D721Med (cell line): ENCODE data around the gene SHC2.
"Not testable (repeated sequence)": the region's sequence is repeated elsewhere in the genome, so short reads cannot be mapped to it uniquely, and the experiment has no call there.

Experiments
- DNase-seq: peaks from one replicate; pipeline ENCODE4 v3.0.0; 2011; ENCODE audit warnings: low spot score; ENCODE audit not compliant: insufficient read length
- FAIRE-seq: peaks from 2 replicates; lab custom pipeline; 2011; peaks lifted over from hg19 to GRCh38; lab: Jason Lieb, UNC
- TF ChIP-seq, protein P1 (sequence below): IDR thresholded peaks from 2 replicates; pipeline ENCODE4 v1.5.1; 2012; ENCODE audit warnings: mild to moderate bottlenecking, control low read depth; ENCODE audit not compliant: insufficient read depth; ENCODE audit errors: missing control alignments

The SHC2 gene

DNA sequence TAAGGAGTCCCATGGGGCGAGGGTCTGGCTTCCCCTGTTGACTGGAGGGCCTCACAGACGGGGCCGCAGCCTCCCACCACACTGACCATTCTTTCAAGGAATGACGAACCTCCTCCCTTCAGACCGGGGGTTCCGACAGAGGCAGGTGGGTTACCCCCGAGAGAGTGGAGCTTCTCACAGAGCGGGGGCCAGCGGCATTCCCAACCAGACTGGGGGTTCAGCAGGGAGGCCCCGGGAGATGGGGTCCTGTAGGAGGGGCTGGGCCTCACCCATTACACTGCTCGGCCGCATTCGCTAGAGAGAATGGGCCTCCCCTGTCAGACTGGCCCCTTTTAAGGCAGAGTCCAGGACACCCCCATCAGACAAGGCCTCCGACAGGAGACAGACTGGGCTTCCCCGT, 36.3 kb downstream of the SHC2 start:
- FAIRE-seq (no peak), DNase-seq (no peak)
- TF ChIP-seq, protein P1, sequence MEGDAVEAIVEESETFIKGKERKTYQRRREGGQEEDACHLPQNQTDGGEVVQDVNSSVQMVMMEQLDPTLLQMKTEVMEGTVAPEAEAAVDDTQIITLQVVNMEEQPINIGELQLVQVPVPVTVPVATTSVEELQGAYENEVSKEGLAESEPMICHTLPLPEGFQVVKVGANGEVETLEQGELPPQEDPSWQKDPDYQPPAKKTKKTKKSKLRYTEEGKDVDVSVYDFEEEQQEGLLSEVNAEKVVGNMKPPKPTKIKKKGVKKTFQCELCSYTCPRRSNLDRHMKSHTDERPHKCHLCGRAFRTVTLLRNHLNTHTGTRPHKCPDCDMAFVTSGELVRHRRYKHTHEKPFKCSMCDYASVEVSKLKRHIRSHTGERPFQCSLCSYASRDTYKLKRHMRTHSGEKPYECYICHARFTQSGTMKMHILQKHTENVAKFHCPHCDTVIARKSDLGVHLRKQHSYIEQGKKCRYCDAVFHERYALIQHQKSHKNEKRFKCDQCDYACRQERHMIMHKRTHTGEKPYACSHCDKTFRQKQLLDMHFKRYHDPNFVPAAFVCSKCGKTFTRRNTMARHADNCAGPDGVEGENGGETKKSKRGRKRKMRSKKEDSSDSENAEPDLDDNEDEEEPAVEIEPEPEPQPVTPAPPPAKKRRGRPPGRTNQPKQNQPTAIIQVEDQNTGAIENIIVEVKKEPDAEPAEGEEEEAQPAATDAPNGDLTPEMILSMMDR, result no peak

DNA sequence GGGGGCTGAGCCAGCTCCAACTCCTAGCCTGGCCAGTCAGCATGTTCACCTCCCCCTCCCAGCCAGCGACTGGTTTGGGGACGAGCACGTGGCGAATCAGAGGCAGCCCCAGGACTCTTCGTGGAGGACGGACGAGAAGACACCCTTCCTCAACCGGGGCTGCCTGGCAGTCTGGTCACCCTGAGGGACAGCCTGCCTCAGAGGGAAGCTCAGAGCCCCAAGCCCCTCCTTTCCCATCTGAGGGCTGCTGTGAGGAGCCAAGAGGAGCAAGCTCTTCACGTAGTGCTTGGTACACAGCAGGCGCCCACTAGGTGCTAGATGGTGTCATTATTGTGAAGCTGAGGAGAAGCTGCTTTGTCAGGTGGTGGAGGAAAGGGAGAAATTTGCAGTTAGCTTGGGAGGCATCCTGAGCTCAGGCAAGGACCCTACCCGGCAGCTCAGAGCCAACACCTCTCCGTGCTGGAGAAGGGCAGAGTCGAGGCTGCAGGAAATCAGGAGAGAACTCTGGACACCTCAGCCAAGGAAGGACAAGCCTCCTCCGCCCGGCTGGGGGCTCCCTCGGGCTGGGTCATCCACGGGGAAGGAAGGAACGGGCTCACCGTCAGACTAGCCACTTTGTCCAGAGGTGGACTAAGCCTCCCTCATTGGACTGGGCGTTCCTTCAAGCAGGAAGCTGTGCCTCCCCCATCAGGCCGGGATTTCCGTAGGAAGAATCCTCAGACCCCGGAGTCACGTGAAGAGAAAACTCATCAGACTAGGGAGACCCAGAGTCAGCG, 37.0 kb downstream of the SHC2 start:
- DNase-seq, result no peak
- no peak for FAIRE-seq
- TF ChIP-seq, protein P1, result no peak

DNA sequence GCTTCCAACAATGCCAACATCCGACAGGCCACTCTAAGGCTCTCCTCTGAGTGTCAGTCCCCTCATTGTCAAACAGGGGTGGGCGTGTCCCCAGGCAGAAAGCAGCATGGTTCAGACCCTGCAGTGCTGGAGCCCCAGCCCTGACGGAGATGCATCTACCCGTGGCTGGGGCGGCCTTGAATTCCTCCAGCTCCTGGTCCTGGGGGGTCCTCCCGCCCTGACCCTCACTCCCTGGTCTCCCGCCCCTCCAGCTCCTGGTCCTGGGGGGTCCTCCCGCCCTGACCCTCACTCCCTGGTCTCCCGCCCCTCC, 38.0 kb downstream of the SHC2 start:
- DNase-seq, FAIRE-seq: not testable (repeated sequence)

DNA sequence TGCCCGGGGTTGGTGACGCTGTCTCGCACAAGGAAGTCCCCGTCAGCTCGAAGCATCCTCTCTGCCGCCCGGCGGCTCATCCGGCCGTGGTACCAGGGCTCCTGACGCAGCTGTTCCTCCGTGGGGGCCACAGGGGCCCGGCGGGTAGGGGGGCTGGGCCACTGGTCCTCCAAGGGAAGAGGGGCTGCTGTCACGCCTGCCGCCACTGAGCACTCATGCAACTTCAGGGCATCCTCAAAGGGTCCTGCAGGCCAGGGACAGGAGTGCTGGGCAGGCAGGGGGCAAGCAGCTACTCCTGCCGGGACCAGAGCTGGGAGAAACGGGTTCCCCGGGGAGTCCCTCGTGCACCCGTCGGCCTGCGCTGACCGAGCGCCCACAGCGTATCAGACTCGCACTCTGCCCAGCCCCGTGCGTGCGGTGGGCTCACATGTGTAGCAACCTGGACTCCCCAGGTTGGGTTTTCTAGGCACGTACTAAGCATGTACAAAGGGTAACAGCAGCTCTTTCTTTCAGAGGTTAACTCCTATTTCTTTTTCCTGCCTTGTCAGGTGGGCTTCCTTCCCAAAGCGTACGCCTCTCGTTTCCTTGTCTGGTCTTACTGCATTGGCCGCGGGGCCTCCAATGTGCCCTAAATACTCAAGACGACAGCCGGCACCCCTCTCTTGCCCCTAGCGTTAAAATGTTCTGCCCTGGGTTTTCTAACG, 38.5 kb downstream of the SHC2 start:
- DNase-seq (no peak), FAIRE-seq (no peak)

DNA sequence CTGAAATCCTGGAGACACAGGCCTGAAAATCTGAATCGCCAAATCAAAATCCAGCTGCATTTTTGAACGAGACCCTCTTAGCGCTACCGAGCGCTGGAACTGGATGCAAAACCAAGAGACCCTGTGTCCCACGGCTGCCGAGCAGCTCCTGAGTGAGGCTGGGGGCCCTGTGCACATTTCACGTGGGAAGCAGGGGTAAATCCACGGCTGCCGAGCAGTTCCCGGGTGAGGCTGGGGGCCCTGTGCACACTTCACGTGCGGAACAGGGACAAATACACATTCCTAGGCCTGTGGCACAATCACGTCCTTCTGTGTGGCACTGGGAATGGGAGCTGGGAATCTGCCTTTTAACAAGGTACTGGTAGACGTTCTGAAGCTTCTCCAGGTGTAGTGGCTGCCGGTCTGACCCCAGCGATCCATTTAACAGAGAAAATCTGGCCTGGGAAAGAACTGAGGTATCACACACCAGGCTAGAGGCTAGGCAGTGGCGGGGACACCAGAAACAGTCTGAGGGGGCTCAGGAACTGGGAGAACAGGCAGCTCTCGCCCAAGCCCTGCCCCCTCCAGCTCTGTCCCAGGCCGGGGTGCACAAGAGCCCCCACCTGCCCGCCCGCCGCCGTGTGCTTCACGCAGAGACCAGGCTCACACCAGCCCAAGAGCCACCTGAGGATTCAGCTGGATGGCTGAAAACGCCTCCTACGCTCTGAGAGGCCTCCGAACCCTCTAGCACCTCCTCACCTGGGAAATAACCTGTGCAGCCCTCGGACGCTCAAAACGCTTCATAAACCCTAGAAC, 40.9 kb downstream of the SHC2 start:
- no peak for DNase-seq
- no peak for FAIRE-seq
- TF ChIP-seq, protein P1, result no peak

More for the DNA sequence above, 38.5 kb downstream of the SHC2 start:
- TF ChIP-seq, protein P1, result no peak

DNA sequence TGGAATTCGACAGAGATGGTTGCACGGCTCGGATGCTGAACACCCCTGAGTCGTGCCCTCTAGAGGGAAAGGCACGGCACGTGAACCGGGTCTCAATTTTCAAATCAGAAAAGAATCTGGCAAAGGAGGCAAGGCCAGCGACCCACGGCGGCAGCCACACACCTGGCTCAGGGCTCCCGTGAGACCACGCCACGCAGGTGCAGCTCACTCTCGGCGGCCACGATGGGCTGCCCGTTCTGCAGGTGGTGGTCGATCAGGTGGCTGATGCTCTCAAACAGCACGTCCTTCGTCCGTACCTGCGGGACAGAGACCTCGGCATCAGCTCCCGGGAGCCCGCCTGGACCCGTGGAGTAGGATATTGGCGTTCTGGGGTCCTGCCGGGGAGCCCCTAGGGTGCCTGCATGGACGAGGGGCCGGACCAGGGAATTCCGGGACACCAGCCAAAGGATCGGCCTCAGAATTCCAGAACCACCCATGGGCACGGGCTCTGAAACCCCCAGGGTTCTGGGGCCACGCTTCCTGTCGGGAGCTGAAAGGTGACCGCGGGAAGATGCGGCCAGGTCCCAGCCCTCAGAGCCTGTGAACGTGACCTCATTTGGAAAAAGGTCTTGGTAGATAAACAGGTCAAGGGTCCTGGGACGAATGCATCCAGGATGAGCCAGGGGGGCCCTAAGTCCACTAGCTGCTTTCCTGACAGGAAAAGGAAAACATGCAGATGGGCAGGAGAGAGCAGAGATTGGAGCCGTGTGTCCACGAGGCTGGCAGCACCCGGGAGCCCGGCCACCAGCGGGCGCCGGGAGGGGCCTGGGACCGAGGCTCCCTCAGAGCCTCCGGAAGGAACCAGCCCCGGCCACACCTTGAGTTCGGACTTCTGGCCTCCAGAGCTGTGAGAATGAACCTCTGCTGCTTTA, 41.8 kb downstream of the SHC2 start:
- TF ChIP-seq, protein P1, result no peak
- FAIRE-seq (no peak), DNase-seq (no peak)

DNA sequence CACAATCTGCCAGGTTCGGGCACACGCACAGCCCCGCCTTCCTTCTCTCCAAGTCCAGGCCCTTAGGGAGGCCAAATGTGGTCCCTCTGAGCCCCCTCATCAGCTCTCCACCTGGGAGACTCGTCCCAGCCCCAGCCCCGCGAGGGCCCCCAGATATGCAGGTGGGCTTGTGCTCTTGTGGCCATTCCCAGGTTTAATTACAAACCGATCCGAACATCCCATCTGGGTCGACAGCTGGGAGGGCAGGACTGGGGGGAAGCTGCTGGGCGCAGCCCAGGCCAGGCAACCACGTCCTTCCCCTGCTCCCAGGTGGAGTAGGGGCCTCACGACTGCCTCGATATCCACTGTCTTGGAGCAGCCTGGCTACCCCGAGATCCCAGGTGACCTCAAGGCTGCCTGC, 44.4 kb downstream of the SHC2 start:
- no peak for DNase-seq
- TF ChIP-seq, protein P1, result no peak
- no peak for FAIRE-seq
